NCI-H524 treated with DMSO at 0.1 percent for 48 hours (cell line): ENCODE results near the gene IL10RA.

ENCODE experiments used
- DNase-seq: peaks from one replicate; lab custom pipeline; 2025; lab: John Stamatoyannopoulos, UW

Gene IL10RA

DNA sequence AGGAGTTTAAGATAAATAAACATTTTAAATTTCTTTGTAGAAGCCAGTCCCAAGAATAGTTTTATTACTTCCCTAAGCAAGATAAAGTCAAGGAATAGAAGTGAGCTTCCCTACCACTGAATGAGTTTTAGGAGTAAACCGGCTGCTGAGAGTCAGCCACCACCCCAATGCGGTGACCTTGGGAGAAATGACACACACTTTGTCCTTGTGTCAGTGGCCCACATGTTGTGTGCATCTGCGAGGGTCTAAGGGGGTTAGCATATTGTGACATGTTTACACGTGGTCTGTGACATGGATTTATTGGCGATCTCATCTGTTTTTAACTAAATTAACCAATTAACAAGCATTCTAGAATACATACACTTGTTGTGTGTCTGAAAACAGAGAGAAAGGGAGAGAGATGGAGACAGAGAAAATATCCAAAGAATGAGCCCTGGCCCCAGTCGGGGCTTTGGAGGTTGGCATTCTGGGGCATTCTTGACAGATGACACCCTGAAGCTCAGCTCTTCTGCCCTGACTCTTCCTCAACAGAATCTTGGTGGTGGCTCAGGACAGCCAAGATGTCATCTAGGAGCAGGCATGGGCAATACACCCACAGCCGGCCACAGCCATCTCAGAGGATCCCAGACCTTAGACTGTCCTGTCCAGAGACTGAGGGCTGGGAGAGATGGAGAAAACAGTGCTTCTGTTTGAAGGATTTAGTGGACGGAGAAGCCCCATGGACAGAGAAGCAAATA is 60.9 kb downstream of the IL10RA start:
- DNase-seq = no peak

DNA sequence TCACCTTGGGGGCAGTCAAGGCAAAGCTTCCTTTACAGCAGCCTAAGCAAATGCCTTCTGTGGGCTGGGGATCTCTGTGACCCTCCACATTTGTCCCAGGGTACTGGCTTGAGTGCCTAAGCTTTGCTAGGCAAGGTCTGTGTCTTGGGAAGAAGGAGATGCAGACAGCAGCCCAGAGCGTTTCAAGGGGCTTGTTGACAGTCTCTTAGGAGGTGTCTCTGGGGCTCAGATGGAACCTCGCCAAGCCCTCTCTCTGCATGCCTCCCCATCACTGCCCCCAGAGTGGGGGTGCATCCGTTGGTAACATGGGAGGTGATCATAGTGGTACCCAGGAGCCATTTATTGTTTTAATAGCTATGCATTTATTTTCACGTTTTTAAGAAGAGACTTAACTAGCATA is 61.6 kb downstream of the IL10RA start:
- no peak for DNase-seq

GRCh38 chr11:118048472-118049370 is 62.5 kb downstream of the IL10RA start:
- no peak for DNase-seq

- no peak for DNase-seq
These were observed 63.6 kb downstream of the IL10RA start for GRCh38 chr11:118049771-118050170.

DNA sequence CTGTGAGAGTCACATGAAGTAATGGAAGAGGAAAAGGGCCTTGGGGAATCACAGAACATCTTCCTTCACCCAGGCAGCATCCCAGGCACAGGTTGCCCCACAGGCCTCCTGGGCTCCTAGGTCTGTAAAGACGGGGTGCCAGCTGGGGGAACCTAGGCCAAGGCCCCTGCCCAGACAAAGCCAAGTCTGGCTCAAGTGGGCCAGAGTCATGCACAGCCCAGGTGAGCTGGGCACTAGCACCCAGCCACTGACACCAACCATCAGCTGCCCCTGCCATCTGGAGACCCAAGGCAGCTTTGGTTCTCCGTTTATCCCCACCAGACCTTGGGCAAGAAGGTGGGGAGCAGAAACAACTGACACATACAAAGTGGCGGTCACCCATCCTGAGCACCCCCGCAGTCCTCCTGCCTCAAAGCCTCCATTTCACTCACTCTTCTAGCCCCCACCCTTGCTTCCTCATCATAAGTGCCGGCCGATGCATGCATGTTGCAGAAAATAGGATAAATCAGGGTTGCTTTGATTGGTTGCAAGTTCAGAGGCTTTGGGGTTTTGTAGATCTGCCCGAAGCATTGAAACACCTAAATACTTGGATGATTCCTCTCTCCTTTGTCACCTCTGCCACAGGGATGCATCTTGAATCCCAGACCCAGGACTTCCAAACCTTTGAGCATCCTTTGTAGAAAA is 64.2 kb downstream of the IL10RA start:
- no peak for DNase-seq
